NCI-H128 (cell line): ENCODE data around the gene OPCML.

Source experiments
- DNase-seq: peaks from one replicate; lab custom pipeline; 2025; ENCODE audit not compliant: unreplicated experiment; lab: John Stamatoyannopoulos, UW

The OPCML gene

GRCh38 chr11:133238495-133238894, 293.8 kb downstream of the OPCML start:
- DNase-seq: no peak

GRCh38 chr11:133238027-133238426, 294.3 kb downstream of the OPCML start:
- no peak for DNase-seq

- DNase-seq: no peak
These were observed 296.9 kb downstream of the OPCML start for GRCh38 chr11:133235381-133235780.

GRCh38 chr11:133234883-133235282, 297.4 kb downstream of the OPCML start:
- DNase-seq: no peak

GRCh38 chr11:133232665-133233064, 299.6 kb downstream of the OPCML start:
- no peak for DNase-seq

- DNase-seq: no peak
These were observed 301.9 kb downstream of the OPCML start for GRCh38 chr11:133230431-133230830.

- DNase-seq: no peak
These were observed 303.6 kb downstream of the OPCML start for GRCh38 chr11:133228471-133229329.

GRCh38 chr11:133227632-133228111, 304.6 kb downstream of the OPCML start:
- no peak for DNase-seq

- DNase-seq: no peak
These were observed 308.0 kb downstream of the OPCML start for GRCh38 chr11:133224271-133224670.

- no peak for DNase-seq
These were observed 309.6 kb downstream of the OPCML start for GRCh38 chr11:133222425-133223330.

- DNase-seq: no peak
These were observed 312.8 kb downstream of the OPCML start for GRCh38 chr11:133219543-133219942.

GRCh38 chr11:133216813-133217212, 315.5 kb downstream of the OPCML start:
- DNase-seq: no peak

- DNase-seq: no peak
These were observed 316.6 kb downstream of the OPCML start for GRCh38 chr11:133215596-133216230.

GRCh38 chr11:133214646-133215045, 317.7 kb downstream of the OPCML start:
- no peak for DNase-seq

GRCh38 chr11:133212201-133212600, 320.1 kb downstream of the OPCML start:
- no peak for DNase-seq

GRCh38 chr11:133207995-133208394, 324.3 kb downstream of the OPCML start:
- no peak for DNase-seq

GRCh38 chr11:133206313-133207005, 325.8 kb downstream of the OPCML start:
- DNase-seq: no peak

GRCh38 chr11:133204158-133204557, 328.1 kb downstream of the OPCML start:
- DNase-seq: no peak

GRCh38 chr11:133202816-133203215, 329.5 kb downstream of the OPCML start:
- DNase-seq: no peak

- DNase-seq: no peak
These were observed 333.9 kb downstream of the OPCML start for GRCh38 chr11:133198438-133198837.

- DNase-seq: no peak
These were observed 334.9 kb downstream of the OPCML start for GRCh38 chr11:133197425-133197824.
